HG03039 (cell line): Measurements from ENCODE around the gene SLC26A11.
"Not testable (repeated sequence)": the region's sequence is repeated elsewhere in the genome, so short reads cannot be mapped to it uniquely, and the experiment has no call there.

ENCODE experiments used
- ATAC-seq: cut with Tn5 transposase; IDR thresholded peaks from one replicate; pipeline ENCODE4 v1.9.1; 2021; ENCODE audit warnings: mild to moderate bottlenecking, moderate library complexity; ENCODE audit not compliant: unreplicated experiment

Gene SLC26A11

GRCh38 chr17:80195671-80196529 is 24.3 kb upstream of the SLC26A11 start:
- no peak for ATAC-seq

DNA sequence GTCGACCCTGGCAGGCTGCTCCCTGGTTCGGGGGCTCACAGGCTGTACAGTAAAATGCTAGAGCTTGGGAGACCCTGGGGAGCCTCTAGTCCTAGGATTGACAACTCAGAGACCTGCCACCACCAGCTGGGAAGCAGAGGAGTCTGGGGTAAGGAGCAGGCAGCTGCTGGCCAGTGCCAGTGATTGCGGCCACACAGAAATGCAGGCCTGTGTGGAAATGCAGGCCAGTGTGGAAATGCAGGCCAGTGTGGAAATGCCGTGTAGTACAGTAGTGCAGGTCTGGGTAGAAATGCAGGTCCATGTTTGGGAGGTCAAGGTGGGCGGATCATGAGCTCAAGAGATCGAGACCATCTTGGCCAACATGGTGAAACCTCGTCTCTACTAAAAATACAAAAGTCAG is 23.6 kb upstream of the SLC26A11 start:
- ATAC-seq = no peak

DNA sequence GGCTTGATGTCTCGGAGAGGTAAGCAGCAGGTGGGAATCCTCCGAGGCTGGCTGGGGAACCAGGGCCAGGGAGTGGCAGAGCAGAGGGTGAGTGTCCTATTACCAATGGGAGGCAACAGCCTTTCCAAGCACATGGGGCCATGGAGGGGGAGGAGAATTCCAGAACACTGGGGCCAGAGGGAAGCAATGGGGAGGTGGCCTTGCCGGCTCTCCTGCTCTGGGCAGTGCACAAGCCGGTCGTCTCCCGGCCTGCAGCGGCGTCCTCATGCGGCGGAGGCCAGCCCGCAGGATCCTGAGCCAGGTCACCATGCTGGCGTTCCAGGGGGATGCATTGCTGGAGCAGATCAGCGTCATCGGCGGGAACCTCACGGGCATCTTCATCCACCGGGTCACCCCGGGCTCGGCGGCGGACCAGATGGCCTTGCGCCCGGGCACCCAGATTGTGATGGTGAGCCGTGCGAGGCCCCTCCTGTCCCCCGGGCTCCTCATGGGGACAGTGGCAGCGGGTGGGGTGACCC is 22.0 kb upstream of the SLC26A11 start:
- no peak for ATAC-seq

DNA sequence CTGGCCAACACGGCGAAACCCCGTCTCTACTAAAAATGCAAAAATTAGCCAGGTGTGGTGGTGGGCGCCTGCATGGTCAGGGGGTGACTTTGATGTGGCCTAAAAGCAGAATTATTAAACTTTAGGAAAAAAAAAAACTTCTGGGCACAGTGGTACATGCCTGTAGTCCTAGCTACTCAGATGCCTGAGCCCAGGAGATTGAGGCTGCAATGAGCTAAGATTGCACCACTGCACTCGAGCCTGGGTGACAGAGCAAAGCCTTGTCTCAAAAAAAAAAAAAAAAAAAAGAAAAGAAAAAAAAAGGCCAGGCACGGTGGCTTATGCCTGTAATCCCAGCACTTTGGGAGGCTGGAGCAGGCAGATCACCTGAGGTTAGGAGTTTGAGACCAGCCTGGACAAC is 20.9 kb upstream of the SLC26A11 start:
- not testable (repeated sequence) for ATAC-seq

DNA sequence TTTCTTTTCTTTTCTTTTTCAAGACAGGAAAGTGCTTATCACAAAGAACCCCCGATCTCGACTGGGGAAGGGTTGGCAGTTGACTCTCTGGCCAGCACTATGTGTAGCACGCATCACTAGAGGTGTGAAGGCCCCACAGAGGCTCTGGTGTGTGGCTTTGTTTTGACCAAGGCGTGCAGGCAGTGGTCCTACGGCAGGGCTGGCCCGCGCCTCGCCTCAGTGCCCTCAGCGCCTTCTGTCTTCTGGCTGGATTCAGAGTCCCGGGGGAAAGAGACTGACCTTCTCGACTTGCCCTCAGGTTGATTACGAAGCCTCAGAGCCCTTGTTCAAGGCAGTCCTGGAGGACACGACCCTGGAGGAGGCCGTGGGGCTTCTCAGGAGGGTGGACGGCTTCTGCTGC is 18.8 kb upstream of the SLC26A11 start:
- no peak for ATAC-seq

GRCh38 chr17:80202197-80202596 is 18.0 kb upstream of the SLC26A11 start:
- ATAC-seq = no peak

DNA sequence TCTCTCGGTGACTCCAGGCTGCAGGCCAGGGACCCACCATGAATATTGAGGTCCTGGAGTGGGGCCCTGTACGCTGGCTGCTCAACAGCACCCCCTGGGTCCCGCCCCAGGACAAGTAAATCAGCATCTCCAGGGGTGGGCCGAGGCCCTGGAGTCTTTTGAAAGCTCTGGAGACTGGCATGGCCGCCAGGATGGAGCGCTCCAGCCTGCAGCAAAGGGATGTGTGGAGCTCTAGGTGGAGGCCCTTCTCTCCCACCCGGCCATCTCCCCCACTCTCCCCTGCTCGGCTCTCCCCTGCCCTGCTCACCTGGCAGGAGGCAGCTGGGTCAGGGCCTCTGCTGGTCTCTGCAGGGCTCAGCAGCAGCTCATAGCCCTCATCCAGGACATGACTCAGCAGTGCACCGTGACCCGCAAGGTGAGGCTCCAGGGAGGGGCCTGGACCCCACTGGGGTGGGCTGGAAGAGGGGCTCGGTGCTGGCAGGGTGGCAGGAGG is 16.7 kb upstream of the SLC26A11 start:
- no peak for ATAC-seq

DNA sequence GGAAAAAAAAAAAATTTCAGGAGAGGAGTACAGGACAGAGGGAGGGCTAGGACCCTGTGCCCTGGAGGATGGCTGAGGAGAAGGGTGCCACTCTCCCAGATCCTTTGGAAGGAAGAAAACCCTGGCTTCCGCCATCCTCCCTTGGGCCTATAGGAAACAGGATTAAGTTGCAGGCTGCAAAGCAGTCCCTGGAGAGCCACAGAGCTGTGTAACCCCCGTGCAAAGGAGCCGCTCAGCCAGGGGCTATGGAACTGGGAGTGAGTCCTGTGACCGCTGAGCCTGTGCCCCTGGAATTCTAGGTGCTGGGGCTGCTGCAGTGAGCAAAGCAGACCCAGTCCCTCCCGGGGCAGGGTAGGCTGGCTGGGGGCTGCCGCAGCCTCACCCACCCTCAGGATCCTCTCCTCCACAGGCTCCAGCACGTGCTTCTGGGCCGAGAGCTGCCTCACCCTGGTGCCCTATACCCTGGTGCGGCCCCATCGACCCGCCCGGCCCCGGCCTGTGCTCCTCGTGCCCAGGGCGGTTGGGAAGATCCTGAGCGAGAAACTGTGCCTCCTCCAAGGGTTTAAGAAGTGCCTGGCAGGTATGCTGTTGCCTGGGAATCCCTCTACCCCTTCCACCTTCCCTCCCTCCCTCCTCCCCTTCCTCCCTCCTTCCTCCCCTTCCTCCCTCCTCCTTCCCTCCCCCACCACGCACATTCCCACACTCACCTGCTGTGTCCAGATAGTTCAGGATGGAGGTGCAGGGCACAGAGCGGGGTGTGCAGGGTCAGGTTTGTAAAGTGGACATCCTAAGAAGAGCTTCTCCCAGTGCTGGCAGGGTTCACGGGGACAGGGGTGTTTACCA is 15.4 kb upstream of the SLC26A11 start:
- no peak for ATAC-seq

DNA sequence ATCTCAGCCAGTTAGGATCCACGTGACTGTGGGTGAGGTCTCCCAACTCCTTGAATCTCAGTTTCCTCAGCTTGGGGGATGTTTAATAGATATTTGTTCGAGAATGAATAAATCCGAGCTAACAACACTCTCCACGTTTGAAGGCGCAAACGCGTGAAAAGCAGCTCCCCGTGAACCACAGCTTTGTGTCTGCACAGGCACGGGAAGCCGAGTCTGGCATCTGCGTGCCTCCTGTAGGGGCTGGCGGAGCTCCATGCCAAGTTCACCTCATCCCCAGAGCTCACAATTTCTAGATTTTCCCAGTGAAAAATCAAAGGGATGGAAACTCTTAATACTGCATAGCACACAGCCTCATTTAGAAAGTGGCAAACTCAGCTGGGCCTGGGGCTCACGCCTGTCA is 14.4 kb upstream of the SLC26A11 start:
- no peak for ATAC-seq

DNA sequence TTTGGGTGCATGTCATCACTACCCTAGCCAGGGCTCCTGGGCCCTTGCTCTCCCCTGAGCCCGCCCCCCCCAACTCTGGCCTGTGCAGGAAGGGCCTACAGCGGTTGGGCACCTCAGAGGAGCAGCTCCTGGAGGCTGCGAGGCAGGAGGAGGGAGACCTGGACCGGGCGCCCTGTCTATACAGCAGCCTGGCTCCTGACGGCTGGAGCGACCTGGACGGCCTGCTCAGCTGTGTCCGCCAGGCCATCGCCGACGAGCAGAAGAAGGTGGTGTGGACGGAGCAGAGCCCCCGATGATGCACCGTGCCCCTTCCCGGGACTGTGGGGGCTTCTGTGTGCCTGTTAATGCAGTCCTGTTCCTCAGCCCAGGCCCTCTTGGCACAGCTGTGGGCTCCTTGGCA is 12.2 kb upstream of the SLC26A11 start:
- ATAC-seq = no peak

DNA sequence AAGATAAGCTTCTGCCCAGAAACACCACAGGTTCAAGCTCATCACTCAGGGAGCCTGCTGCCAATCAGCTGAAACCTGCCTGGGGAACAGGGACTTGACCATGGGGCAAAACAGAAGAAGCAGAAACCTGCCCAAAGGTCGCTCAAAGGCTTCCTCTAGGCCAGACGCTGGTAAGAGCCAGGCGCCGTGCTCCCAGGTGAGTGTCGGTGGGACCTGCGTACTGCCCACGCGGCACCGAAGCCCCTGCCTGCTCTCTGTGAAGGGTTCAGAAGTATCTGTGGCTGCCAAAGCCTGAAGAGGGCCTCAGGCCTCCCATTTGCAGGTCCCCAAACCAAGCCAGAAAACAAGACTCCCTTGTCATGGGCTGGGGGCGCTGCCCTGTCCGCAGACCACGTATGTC is 10.5 kb upstream of the SLC26A11 start:
- no peak for ATAC-seq

- ATAC-seq = no peak
Observed at GRCh38 chr17:80210348-80211108, 9.7 kb upstream of the SLC26A11 start.

GRCh38 chr17:80212109-80212508 is 8.1 kb upstream of the SLC26A11 start:
- ATAC-seq = no peak

DNA sequence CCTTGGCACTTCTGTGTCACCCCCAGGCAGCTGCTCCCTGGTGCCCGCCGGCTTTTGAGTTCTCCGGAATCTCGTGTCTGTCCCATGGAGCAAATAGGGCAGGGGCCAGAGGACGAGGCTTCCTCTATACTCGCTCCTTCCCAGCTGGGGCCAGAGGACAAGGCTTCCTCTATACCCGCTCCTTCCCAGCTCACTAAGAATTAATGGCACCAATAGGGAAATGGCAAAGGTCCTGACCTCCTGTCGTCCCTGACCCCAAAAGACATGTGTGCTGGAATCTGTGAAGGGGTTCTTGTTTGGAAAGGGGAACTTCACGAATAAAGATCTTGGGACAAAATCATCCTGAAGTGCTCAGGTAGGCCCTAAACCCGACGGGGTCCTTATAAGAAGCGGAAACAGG is 7.7 kb upstream of the SLC26A11 start:
- no peak for ATAC-seq

DNA sequence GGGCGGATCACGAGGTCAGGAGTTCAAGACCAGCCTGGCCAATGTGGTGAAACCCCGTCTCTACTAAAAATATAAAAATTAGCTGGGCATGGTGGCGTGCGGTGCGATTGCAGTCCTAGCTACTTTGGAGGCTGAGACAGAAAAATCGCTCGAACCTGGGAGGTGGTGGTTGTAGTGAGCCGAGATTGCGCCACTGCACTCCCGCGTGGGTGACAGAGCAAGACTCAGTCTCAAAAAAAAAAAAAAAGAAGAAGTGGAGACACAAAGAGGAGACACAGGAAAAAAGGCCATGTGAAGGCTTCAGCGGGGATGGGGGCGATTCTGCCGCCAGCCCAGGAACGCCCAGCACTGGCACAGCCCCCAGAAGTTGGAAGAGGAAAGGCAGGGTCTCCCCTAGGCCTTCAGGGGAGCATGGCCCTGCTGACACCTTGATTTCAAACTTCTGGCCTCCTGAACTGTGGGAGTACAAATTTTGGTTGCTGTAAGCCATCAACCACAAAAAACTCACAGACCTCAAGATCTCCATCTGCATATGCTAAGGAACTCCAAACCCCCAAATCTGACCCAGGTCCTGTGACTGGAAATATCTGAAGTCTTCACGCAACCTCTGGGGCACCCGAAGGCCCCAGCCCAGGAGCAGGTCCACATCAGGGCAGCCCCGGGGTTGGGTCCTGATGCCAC is 7.1 kb upstream of the SLC26A11 start:
- no peak for ATAC-seq

DNA sequence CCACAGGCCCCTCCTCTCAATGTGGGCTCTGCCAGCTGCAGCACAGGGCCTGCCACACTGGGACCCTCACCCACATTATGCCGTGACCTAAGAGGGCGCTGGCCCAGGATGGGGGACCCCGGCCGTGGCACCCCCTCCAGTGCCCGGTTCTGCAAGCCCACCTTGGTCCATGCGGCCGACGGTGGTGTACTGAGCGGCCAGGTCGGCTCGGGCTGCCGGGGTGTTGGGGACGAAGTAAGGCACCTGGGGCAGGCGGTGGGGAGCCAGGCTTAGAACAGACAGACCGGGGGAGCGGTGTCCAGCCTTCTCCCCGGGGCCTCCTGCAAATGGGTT is 6.6 kb upstream of the SLC26A11 start:
- no peak for ATAC-seq

DNA sequence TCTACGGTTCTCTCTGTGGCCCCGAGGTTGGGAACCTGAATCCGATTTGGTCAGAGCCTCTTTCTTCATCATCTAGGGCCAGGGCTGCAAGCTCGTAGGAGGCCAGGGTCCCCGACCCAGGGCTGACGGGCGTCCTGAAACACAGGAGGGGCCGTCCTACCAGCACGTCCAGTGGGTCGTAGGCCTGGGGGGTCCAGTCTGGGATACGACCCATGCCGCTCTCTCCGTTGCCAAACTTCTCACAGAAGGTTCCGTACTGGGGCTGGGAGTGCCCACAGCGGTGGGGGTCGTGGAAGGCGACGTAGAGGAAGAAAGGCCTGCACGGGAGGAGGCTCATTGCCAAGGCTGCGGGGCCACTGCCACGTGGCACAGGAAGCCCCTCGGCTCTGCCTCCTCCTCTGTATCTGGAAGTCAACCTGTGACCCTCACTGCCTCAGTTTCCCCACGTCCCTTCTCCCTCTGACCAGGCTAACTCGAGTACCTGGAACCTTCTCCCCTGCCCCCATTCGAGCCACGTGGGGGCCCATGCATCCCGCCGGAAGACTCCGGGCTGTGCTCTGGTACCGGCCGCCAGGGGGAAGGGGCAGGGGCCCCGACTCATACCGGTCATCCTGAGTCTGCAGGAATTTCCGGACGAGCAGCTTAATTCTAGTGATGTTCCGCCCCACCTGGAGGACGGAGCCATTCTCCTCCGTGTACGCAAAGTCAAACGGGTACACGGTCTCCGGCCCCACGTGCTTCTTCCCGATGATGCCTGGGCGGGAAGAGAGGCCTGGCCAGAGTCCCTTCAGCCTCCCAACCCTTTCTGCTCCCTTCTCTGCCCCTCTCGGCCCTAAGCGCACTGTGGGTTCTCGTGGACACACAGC is 6.0 kb upstream of the SLC26A11 start:
- ATAC-seq = no peak

DNA sequence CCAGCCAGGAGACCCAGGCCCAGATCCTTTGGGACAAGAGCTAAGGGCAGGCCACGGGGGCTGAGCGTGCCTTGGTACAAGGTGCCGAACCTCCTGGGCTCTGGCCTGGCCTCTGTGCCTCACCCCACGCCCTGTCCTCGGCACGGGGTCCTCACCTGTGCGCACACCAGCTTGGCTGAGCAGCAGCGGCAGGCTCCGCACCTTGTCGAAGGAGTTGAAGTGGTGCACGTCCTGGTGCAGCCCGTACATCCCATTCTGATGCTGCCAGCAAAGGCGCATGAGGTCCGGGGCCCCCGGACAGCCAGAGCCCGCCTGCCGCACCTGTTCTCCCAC is 5.4 kb upstream of the SLC26A11 start:
- ATAC-seq = no peak
